Neural progenitor cell (in vitro differentiated cells): Measurements from ENCODE around the gene TENT5C. TPM values are rescaled to one million over a fixed set of nuclear protein-coding genes. Genes with fewer than 3 reads are reported as not detected.

ENCODE experiments used
- DNase-seq: peaks from one replicate; pipeline ENCODE4 v3.0.0-alpha.2; 2016; ENCODE audit warnings: low spot score
- H2AFZ ChIP-seq: fragments of 200-600 bp; sonication (generic); replicated peaks from 2 replicates; pipeline ENCODE4 v1.6.1; 2016; ENCODE audit warnings: antibody characterized with exemption
- H3F3A ChIP-seq: fragments of 200-600 bp; sonication (generic); 2 replicates; pipeline ENCODE4 v1.6.1; 2016; ENCODE audit warnings: antibody characterized with exemption, low read depth
- H3K27ac ChIP-seq: fragments of 200-600 bp; sonication (generic); 2 replicates; pipeline ENCODE4 v1.5.1; 2016; ENCODE audit warnings: mild to moderate bottlenecking
- H3K27me3 ChIP-seq: fragments of 200-600 bp; sonication (generic); 2 replicates; pipeline ENCODE4 v1.6.1; 2016; ENCODE audit warnings: mild to moderate bottlenecking, moderate library complexity
- H3K36me3 ChIP-seq: fragments of 200-600 bp; sonication (generic); 2 replicates; pipeline ENCODE4 v1.5.1; 2016
- H3K4me1 ChIP-seq: fragments of 200-600 bp; sonication (generic); 2 replicates; pipeline ENCODE4 v1.6.1; 2016; ENCODE audit warnings: mixed run types
- H3K4me2 ChIP-seq: fragments of 200-600 bp; sonication (generic); 2 replicates; pipeline ENCODE4 v1.6.1; 2016
- H3K4me3 ChIP-seq: fragments of 200-600 bp; sonication (generic); 2 replicates; pipeline ENCODE4 v1.5.1; 2016
- H3K79me2 ChIP-seq: fragments of 200-600 bp; sonication (generic); 2 replicates; pipeline ENCODE4 v1.6.1; 2016; ENCODE audit warnings: low read depth
- H3K9ac ChIP-seq: fragments of 200-600 bp; sonication (generic); 2 replicates; pipeline ENCODE4 v1.6.1; 2016
- H3K9me3 ChIP-seq: fragments of 200-600 bp; sonication (generic); 2 replicates; pipeline ENCODE4 v1.5.1; 2016; ENCODE audit warnings: low read depth
- H4K20me1 ChIP-seq: fragments of 200-600 bp; sonication (generic); 2 replicates; pipeline ENCODE4 v1.6.1; 2016; ENCODE audit warnings: low read depth
- H3K27ac Mint-ChIP-seq: 3 replicates; pipeline ENCODE4 v1.8.0; 2021; ENCODE audit warnings: mixed read lengths
- H3K27me3 Mint-ChIP-seq: 2 replicates; pipeline ENCODE4 v1.8.0; 2022; ENCODE audit warnings: low read depth, mild to moderate bottlenecking, inconsistent platforms, moderate library complexity, mixed read lengths; ENCODE audit not compliant: insufficient read depth
- H3K36me3 Mint-ChIP-seq: 3 replicates; pipeline ENCODE4 v1.8.0; 2021; ENCODE audit warnings: mixed read lengths
- H3K4me1 Mint-ChIP-seq: 3 replicates; pipeline ENCODE4 v1.8.0; 2021; ENCODE audit warnings: mixed read lengths
- H3K4me3 Mint-ChIP-seq: 3 replicates; pipeline ENCODE4 v1.8.0; 2021; ENCODE audit warnings: mild to moderate bottlenecking, moderate library complexity, mixed read lengths
- H3K9me3 Mint-ChIP-seq: 3 replicates; pipeline ENCODE4 v1.8.0; 2020; ENCODE audit warnings: mixed read lengths
- EZH2 ChIP-seq: fragments of 200-600 bp; sonication (generic); IDR thresholded peaks from 2 replicates; pipeline ENCODE4 v1.6.1; 2017; ENCODE audit warnings: antibody characterized with exemption, mild to moderate bottlenecking, moderate library complexity
- EZH2phosphoT487 ChIP-seq: fragments of 200-600 bp; sonication (generic); IDR thresholded peaks from 2 replicates; pipeline ENCODE4 v1.6.1; 2017; ENCODE audit warnings: antibody characterized with exemption
- total RNA-seq: library from RNA; depleted of rRNA; stranded (reverse); fragments of >200 nt; gene quantifications from 2 replicates; pipeline ENCODE4 v1.2.3, GENCODE V29; 2015; ENCODE audit warnings: low replicate concordance
- TF ChIP-seq, protein P1 (sequence below): fragments of 200-600 bp; sonication (generic); IDR thresholded peaks from 2 replicates; pipeline ENCODE4 v1.5.1; 2017; ENCODE audit warnings: antibody characterized with exemption, mild to moderate bottlenecking

TENT5C gene
- total RNA-seq, 1 donor from 2014 or later, result 0.39 TPM

DNA sequence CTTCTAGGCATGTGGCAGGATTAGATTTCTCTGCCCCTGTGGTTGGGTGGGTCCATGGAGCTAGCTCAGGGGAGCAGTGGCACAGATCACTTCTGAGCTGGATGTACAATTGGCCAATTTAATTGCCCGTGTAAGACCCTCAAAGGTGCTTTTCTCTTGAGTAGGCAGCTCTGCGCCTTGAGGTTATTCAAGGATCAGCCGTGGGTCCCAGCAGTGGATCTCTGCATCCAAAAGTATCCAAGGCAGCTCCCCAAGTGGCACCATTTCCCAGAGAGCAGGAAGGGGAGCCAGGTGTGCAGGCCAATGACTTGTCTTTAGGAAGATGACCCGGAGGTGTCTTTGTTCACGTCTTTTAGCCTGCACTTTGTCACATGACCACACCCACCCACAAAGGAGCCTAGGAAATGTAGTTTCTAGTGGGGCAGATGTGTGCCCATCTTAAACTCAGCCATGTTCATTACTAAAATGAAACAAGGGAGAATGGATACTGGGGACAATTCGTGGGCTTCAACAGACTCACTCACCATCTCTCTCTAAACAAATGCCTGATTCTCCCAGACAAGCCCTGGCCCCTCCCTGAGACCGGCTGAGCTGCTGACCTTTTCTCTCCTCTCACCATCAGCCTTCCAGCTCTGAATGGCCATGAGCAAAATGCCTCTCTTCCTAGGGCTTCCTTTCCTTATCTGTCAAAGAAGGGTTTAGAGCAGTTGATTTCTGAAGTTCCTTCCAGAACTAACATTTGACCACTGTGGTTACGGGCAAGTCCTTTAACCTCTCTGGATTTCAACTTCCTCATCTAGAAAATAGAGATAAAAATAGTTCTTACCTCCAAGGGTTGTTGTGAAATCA, 41.4 kb upstream of the TENT5C start:
- no peak overlapping the region for H3K27ac ChIP-seq
- H3K4me3 Mint-ChIP-seq, result no peak overlapping the region

DNA sequence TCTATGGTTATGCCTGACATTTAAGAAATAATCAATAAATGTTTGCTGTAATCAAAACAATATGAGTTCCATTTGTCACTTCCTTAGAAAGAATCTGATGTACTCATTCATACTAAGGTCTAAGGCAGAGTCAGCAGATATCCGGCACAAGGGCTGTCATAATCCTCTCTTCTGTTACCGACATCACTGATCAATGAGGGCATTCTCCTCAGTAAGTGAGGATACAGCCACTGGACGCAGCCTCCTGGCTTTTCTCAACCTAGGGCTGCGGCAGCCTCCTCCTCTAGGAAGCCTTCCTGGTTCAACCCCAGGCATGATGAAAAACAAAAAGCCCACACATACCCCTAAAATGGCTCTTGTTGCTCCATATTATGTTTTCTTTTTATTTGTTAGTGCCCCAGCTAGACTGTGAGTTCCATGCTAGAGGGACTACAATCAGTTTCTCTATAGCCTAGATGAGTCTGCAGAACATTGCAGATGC, 40.7 kb upstream of the TENT5C start:
- Histone ChIP-seq H3F3A (no peaks in the 10 kb centered on the region), H3K9ac (no peak overlapping the region), H3K4me2 (no peak overlapping the region), H3K9me3 (no peaks in the 10 kb centered on the region), H3K4me3 (no peak overlapping the region), H3K4me1 (peaks cover 4% of the 10 kb centered on the region), H3K79me2 (no peaks in the 10 kb centered on the region), H4K20me1 (no peaks in the 10 kb centered on the region), H2AFZ (no peak overlapping the region), H3K27ac (no peak overlapping the region), H3K36me3 (no peaks in the 10 kb centered on the region), H3K27me3 (no peaks in the 10 kb centered on the region)
- no peak overlapping the region for H3K27ac Mint-ChIP-seq
- no peaks in the 10 kb centered on the region for H3K4me1 Mint-ChIP-seq
- no peaks in the 10 kb centered on the region for H3K9me3 Mint-ChIP-seq
- H3K36me3 Mint-ChIP-seq, result no peaks in the 10 kb centered on the region
- H3K4me3 Mint-ChIP-seq, result no peak overlapping the region
- no peak for DNase-seq
- TF ChIP-seq EZH2phosphoT487, result no peak
- TF ChIP-seq, protein P1, sequence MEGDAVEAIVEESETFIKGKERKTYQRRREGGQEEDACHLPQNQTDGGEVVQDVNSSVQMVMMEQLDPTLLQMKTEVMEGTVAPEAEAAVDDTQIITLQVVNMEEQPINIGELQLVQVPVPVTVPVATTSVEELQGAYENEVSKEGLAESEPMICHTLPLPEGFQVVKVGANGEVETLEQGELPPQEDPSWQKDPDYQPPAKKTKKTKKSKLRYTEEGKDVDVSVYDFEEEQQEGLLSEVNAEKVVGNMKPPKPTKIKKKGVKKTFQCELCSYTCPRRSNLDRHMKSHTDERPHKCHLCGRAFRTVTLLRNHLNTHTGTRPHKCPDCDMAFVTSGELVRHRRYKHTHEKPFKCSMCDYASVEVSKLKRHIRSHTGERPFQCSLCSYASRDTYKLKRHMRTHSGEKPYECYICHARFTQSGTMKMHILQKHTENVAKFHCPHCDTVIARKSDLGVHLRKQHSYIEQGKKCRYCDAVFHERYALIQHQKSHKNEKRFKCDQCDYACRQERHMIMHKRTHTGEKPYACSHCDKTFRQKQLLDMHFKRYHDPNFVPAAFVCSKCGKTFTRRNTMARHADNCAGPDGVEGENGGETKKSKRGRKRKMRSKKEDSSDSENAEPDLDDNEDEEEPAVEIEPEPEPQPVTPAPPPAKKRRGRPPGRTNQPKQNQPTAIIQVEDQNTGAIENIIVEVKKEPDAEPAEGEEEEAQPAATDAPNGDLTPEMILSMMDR, result no peak
- TF ChIP-seq EZH2, result no peak
- peaks cover 6% of the 10 kb centered on the region for H3K27me3 Mint-ChIP-seq

More for the DNA sequence above, 41.4 kb upstream of the TENT5C start:
- H3K9me3 ChIP-seq, result no peaks in the 10 kb centered on the region
- TF ChIP-seq EZH2 (no peak), EZH2phosphoT487 (no peak)
- TF ChIP-seq, protein P1, result no peak
- peaks cover 4% of the 10 kb centered on the region for H3K4me1 ChIP-seq
- no peak overlapping the region for H2AFZ ChIP-seq
- no peaks in the 10 kb centered on the region for H3K4me1 Mint-ChIP-seq
- H3K36me3 Mint-ChIP-seq, result no peaks in the 10 kb centered on the region
- no peak overlapping the region for H3K4me2 ChIP-seq
- H3K79me2 ChIP-seq, result no peaks in the 10 kb centered on the region
- no peaks in the 10 kb centered on the region for H4K20me1 ChIP-seq
- H3F3A ChIP-seq, result no peaks in the 10 kb centered on the region
- peaks cover 6% of the 10 kb centered on the region for H3K27me3 Mint-ChIP-seq
- DNase-seq, result no peak
- no peak overlapping the region for H3K4me3 ChIP-seq
- no peak overlapping the region for H3K9ac ChIP-seq
- H3K27me3 ChIP-seq, result no peaks in the 10 kb centered on the region
- no peak overlapping the region for H3K27ac Mint-ChIP-seq
- no peaks in the 10 kb centered on the region for H3K36me3 ChIP-seq
- no peaks in the 10 kb centered on the region for H3K9me3 Mint-ChIP-seq

DNA sequence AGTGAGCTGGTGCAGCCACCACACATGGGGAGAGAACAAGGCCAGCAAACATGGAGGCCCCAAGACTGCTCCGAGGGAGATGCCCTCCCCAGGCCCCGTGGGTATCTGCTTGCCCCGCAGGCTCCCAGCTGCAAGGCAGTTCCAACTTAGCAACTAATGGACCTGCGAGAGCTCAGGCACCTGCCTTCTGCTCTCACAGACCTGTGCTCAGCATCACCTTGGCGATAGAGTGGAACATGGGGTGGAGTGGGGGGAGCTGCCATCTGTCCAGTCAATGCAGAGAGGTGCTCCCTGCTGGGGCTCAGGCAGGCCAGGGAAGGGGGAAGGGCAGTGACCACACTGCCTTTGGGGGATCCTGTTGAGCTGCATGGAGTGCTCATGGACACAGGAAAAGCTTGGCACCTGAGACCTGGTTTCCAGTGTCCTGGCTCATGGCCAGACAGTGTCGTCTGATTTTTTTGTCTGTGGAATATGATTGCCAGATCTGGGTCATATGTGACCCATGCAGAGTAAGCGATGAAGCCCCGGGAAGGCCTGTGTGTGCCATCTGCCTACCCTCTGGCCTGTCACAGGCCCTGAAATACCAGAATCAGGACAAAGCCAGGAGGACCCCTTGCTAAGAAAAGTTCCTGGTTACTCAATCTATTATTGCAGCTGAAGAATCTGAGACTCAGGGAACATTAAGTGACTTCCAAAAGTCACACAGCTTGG, 39.9 kb upstream of the TENT5C start:
- H3K27me3 ChIP-seq, result no peaks in the 10 kb centered on the region
- peaks cover 9% of the 10 kb centered on the region for H3K27me3 Mint-ChIP-seq
- H3K4me3 ChIP-seq, result no peak overlapping the region
- H3K79me2 ChIP-seq, result no peaks in the 10 kb centered on the region
- DNase-seq, result no peak
- H4K20me1 ChIP-seq, result no peaks in the 10 kb centered on the region
- H3K4me3 Mint-ChIP-seq, result no peak overlapping the region
- H3K9me3 ChIP-seq, result no peaks in the 10 kb centered on the region
- no peaks in the 10 kb centered on the region for H3F3A ChIP-seq
- no peak overlapping the region for H3K9ac ChIP-seq
- H3K27ac ChIP-seq, result no peak overlapping the region
- no peak overlapping the region for H2AFZ ChIP-seq
- no peaks in the 10 kb centered on the region for H3K36me3 Mint-ChIP-seq
- H3K9me3 Mint-ChIP-seq, result no peaks in the 10 kb centered on the region
- H3K4me1 ChIP-seq, result peaks cover 4% of the 10 kb centered on the region
- no peaks in the 10 kb centered on the region for H3K36me3 ChIP-seq
- no peaks in the 10 kb centered on the region for H3K4me1 Mint-ChIP-seq
- H3K4me2 ChIP-seq, result no peak overlapping the region
- TF ChIP-seq EZH2 (no peak), EZH2phosphoT487 (no peak)
- TF ChIP-seq, protein P1, result no peak
- no peak overlapping the region for H3K27ac Mint-ChIP-seq
